ENCODE measurements around the gene WDFY4.

WDFY4 gene

DNA sequence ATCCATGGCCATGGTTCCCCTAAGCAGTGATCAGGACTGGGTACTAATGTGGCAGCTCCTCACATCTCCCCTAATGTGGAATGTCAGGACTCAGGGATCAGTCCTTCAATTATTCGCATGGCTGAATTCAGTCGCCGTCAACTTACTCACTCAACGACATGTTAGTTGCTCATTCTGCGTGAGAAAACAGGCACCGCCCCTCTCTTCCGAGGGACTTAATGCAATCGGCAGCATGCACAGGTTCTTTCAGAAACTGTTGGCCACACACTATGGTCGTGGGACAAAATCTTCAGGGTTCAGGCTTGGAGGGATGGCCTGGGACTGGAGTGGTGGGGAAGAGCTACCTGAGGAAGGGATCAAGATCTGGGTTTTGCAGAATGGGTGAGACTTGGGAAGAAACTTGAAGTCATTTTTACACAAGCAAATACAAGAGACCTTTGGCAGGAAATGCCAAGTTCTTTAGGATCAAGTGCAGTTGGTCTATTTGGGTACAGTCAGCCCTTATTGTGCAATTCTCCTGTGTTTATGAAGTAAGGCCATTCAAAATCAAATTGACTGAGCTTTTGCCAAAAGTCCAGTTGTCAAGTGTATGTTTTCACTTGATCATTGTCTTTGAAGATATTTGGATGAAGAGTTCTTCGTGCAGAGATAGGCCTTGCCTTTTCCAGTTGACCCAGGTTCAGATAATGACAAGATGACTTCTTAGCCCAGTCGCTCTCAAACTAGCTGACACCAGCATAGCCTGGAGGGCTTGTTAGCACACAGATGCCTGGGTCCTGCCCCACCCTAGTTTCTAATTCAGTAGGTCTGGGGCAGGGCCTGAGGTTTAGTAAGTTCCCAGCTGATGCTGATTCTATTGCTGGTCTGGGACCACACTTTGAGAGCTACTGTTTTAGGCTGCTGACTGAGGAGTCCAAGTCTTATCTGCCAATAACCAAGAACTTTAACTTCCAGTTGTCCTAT, 206.5 kb downstream of the WDFY4 start:
- DNase-seq: no peak

DNA sequence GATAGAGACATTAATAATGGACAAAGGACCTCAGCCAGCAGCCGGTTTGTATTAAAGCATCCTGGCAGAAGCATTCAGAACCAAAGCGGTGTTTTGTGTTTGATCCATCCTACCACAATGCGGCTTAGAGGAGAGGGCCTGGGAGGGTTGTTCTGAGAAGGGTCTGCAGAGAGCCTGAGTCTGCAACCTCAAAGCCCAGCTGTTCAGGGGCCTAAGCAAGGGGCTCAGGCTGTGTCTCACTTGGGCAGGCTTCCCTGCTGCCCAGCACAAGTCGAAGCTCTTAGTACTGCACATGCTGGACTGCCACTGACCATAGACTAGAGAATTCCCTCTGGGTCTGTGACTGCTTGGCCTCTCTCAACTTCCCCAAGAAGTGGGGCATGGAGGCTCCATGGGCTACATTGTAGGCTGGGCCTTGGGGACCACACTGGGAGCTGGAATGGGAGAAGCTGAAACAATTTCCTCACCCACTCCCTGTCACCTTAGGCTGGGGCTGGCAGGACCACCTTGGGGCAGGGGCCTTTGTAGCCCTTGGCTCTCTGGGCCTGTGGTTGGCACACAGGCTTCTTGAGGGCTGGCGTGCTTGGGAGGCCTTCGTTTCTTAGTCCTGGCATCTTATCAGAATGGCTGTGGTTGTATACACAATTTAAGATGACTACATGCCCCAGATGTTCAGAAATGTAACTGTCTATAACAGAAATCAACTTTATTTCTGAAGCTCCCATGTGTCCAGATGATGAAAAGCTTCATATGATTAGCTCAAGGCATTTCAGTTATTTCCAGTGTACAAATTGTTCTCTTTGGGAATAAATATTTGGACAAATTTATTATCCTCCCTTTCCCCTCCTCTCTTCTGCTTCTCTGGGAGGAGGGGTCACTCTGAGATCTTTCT, 210.5 kb downstream of the WDFY4 start:
- DNase-seq: no peak

GRCh38 chr10:48895803-48896195, 211.1 kb downstream of the WDFY4 start:
- no peak for DNase-seq

DNA sequence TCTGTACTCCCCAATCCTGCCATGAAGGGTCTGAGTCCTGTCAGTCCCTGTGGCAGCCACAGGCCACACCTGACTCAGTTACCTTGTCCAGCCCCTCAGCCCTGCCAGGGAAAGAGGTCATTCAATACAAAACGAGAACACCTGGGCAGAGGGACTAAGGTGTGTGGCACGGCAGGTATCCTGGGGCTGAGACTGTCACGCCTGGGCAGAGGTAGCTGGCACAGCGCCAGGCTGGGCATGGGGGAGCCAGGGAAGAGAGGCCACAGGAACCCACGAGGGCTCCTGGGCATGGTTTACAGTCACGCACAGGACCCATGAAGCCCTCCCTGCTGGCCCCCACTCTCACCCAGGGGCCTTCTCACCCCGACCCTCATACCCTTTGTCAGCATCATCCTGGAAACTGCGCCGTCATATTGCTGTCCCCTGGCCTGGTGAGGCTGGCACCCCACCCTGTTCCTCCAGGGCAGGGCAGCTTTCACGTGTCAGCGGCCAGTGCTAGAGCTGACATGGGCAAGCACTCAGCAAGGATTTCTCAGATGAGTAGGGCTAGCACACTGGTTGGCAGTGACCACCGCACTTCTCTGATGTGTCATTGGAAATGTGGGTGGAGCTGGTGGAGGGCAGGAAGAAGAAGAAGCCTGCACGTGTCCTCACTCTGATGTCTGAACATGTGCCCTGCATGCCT, 212.2 kb downstream of the WDFY4 start:
- DNase-seq: no peak

- no peak for DNase-seq
Observed at GRCh38 chr10:48897441-48897790, 212.7 kb downstream of the WDFY4 start.

GRCh38 chr10:48898426-48898825, 213.8 kb downstream of the WDFY4 start:
- DNase-seq: no peak

DNA sequence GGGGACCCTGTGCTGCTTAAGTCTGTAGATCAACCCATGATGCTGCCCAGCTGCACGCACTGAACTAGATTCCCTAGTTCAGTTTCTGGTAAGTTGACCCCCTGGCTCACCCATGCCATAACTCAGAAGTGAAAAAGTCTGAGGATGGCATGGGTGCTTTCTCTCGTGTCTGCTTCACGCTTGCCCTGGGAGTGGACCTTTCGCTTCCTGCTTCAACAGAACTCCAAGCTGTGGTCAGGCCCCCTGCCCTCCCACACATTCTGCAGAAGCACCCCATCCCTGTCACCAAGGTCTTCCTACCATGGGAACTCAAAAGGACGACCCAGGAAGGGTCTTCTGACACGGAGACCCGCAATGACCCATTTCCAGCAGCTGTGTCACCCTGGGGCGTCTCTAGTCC, 215.1 kb downstream of the WDFY4 start:
- no peak for DNase-seq

DNA sequence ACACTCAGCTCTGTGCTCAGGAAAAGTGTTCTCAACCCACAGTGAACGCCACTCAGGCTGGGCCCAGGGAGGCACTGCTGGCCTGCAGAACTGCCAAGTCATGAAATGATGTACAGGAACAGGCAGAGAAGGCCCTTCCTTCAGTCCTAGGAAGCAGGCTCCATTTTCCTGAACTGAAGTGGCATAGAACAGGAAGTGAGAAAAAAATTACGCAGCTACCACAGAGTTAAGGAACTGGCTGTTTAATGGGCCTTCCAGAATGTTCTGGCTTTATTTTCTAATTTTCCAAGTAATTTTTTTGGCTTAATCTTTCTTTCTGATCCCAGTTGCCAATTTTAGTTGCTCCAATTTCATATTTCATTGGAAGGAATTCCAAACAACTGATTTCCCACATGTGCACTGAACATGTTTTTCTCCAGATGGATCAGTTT, 215.7 kb downstream of the WDFY4 start:
- DNase-seq: no peak

DNA sequence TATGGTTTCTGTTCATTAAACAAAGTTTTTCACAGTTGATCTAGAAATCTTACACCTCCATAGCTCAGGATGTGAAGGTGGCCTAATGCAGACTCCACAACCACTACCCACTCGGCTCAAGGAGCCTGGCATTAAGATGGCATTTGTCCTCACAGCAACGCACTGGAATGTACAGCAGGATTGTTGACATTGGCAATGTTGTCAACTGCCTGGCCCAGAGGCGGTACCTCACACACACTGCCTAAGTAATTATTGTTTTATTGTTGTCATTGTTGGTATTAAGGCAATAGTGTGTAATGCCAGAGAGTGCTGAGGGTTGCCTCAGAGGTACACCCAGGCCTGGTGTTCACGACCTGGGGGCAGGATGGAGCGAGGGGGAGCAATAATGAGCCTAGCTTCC, 216.6 kb downstream of the WDFY4 start:
- no peak for DNase-seq

DNA sequence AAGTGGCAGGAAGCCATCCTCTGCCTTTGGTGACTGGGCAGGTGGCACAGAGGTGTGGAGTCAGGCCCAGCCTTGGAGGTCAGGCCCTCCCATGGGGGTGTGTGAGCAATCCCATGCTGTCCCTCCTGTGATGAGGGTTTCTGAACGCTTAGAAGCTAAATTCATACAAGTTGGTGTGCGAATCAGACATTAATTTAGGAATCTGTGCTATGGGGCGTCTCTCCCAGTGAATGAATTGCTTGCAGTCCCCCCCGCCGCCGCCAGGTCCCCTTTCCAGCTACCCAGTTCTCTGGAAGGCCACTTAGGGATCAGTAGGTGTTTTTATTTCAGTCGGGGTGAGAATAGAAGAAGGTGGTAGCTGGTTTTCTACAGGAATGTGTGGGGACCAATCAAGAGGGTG, 217.4 kb downstream of the WDFY4 start:
- DNase-seq: no peak

GRCh38 chr10:48903151-48903550, 218.5 kb downstream of the WDFY4 start:
- DNase-seq: no peak

DNA sequence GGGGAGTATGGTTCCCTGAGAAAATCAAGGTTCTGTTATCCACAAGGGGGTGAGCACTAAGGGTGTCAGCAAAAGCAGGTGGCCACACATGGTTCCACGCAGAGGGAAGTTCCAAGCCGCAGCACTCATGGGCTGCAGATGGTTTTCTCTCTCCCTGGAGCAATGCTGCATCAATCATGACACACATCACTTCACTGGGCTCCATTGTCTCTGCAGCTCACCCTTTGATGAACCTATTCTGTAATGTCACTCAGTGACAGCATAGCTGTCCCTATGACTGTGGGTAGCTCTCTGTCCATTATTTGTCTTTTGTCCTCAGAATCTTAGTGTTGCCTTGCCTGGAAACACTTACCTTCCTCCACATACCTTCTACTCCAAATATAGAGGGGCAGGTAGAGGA, 220.2 kb downstream of the WDFY4 start:
- DNase-seq: no peak

GRCh38 chr10:48905311-48905710, 220.6 kb downstream of the WDFY4 start:
- no peak for DNase-seq

DNA sequence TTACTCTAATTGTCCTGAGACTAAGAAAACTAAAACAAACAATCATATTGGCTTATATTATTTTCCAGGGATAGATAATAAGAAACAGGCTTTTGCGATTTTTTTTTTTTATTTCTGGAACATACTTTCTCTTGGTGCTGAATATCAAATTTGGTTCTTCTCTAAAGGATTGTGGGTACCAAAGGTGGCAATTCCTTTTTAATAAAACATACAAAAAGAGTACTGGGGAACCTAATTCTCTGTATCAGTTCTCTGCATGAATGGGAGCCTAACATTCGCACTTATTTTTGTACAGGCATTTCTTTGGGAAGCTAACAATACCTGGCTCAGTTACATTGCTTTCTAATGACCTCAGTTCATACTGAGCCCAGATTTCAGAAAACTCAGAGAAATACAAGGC, 222.2 kb downstream of the WDFY4 start:
- no peak for DNase-seq

DNA sequence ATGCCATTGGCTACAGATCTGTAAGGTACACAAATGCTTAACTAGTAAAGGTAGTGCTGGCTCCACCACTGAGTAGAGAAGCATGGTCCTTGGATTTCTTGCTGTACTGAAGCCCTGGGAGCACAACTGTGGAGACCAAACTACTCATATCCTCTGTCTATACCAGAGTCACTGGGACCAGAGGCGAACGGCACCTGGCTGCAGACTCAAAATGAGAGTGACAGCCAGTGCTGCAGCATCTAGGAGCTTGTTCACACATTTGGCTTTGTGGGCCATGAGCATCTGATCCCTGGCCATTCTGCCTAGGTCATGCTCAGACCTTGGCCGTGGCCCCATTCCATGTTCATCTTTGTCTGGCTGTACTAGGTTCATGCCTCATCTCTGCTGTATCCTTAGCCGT, 223.1 kb downstream of the WDFY4 start:
- DNase-seq: no peak

DNA sequence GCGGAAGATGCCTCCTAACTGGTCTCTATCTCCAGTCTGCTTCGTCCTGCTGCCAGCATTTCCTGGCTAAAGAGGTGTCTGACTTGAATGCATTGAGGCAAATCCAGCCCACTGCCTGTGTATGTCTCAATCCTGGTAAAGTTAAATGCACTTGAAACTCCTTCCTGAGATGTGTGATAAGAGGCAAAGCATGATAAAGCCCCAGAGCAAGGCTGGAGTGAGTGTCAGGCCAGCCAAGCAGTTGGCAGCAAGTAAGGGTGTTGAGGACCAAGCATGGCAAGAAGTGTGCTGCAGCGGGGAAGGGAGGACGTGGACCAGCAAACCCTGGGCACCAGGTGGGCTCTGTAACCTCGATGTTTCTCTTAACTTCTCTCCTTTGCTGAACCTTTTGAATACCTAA, 225.9 kb downstream of the WDFY4 start:
- no peak for DNase-seq

GRCh38 chr10:48913674-48914073, 229.0 kb downstream of the WDFY4 start:
- DNase-seq: no peak

- no peak for DNase-seq
Observed at GRCh38 chr10:48923748-48924147, 239.1 kb downstream of the WDFY4 start.

- no peak for DNase-seq
Observed at GRCh38 chr10:48924988-48925387, 240.3 kb downstream of the WDFY4 start.

DNA sequence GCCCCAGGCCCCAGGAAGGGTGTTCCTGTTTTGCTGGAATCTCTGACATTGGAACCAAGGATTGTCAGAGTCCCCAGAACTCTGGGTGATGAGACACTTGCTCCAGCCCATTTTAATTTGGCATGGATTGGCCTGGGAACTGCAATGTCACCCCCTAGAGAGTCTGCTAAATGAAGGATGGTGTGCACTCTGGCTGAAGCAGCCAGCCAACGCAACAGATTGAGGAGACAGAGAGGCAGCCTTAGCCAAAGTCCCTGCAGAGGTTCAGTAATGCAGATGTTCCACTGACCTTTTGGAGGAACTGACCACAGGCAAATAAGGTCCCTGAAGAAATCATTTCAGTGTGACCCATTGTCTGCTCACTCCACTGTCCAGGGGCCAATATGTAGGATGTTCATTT, 241.6 kb downstream of the WDFY4 start:
- DNase-seq: no peak

DNA sequence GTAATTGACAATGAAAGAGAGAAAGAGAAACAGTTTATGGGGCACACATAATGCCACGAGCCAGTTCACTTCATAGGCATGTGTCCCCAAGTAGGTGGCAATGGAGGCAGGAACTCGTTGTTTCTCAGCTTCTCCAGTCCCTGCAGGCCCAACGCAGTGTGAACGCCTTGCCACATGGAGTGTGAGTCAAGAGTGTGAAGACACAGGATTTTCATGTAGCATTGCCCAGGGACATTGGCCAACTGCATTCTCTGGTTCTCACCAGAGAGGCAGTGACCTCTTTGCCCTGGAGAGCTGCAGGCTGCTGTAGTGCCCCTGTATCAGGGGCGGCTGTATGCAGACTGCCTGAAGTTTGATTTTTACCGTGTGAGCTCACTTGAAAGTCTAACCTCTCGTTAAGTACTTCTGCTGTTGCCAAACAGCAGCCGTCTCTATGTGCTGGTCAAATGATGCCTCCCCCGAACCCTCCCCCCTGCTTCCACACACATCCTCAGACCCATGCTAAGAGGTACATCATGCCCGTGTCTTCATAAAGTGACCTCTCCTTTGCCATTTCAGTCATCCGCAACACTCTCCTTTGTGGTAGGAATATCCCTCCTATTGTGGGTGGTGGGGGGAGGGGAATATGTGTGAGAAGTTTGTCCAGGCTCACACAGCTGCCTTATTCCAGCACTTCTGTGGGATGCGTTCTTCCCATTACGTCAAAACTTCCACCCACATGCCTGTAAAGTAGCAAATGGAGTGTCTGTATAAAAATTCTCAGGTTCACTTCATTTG, 242.3 kb downstream of the WDFY4 start:
- DNase-seq: no peak

DNA sequence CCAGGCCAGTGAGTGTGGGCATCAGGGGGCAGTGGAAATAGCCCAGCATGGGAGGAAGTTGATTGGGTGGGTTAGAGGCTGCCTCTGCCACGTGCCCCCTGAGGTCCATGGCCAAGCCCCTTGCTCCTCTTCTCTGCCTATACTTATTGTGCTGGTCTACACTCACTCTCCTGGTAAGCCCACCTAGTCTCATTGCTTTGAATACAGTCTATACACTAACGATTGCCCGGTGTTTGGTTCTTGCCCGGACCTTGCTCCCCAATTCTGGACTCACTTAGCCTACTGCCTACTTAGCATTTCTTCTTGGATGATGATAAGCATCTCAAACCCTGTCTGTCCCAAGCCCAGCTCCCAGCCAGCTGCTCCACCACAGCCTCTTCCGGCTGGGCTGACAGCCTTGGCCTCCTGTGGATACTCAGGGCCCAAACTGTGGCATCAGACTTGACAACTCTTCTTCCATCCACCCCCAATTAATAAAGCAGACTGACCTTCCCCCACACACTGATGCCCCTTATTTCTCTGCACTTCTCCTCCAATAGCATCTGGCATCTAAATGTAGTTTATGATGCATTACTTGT, 244.8 kb downstream of the WDFY4 start:
- DNase-seq: no peak
